ENCODE results near the gene ARIH1.
"Not testable (repeated sequence)": the region's sequence is repeated elsewhere in the genome, so short reads cannot be mapped to it uniquely, and the experiment has no call there.

Gene ARIH1

GRCh38 chr15:72545156-72545555 is 71.0 kb downstream of the ARIH1 start:
- DNase-seq = no peak

- DNase-seq = peak; percentile 20 to 32
Measured at GRCh38 chr15:72554471-72555425, 80.6 kb downstream of the ARIH1 start.

DNA sequence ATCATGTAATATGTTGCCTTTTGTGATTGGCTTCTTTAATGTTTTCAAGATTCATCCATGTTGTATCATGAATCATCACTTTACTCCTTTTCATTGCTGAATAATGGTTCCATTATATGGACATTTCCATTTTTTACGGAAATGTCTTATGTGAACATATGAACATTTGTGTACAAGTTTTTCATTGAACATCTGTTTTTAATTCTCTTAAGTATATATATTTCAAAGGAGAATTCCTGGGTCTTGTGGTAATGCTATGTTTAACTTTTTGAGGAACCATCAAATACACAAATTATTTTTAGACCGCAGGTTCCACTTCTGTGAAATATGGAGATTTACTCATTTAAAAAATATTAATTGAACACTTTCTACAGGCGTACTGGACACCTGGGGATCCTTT is 85.7 kb downstream of the ARIH1 start:
- no peak for DNase-seq

DNA sequence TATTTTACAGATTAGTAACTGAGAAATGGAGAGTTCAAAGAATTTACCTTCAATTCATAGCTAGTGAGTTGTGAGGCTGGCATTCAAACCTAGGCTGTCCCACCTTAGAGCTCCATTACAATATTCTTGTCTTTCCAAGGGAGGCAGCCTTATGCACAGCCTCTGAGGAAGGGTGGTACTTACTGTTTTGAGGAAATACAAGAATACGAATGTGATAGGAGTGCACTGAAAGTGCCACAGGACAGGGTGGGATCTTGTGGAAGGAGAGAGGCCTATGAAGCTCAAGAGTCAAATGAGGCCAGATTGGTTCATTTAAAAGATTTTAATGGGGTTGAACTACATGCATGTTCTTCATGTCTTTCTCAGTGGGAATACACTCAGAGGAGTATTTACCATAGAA is 86.3 kb downstream of the ARIH1 start:
- DNase-seq = no peak

GRCh38 chr15:72562386-72562785 is 88.3 kb downstream of the ARIH1 start:
- DNase-seq = no peak

DNA sequence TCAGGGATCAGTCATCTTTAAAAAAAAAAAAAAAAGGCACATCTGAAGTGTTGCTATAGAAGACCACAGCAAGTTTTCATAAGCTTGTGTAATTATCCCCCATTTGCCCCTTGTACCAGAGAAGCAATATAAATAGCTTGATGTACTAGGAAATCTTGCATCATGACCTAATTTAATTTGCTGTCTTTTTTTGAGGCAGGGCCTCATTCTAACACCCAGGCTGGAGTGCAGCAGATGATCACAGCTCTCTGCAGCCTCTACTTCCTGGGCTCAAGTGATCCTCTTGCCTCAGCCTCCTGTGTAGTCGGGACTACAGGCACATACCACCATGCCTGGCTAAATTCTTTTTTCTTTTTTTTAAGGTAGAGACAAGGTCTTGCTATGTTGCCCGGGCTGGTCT is 88.7 kb downstream of the ARIH1 start:
- no peak for DNase-seq

GRCh38 chr15:72564091-72564490 is 90.0 kb downstream of the ARIH1 start:
- DNase-seq = no peak

DNA sequence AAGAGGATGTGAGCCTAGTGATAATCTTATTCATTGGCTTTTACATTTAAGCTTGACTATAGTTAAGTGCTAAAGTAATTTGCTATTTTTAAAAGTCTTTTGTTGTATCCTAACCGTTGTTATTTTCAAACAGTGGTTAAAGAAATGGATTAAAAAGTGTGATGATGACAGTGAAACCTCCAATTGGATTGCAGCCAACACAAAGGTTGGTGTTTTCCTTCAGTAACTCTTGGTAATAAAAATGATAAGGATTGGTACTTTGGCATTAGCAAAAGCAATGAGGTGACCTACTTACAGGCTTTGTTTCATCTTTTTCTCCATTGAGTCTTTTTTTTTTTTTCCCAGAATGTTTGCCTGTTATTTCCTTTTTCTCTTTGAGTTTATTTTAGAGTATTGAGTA is 92.8 kb downstream of the ARIH1 start:
- DNase-seq = no peak

DNA sequence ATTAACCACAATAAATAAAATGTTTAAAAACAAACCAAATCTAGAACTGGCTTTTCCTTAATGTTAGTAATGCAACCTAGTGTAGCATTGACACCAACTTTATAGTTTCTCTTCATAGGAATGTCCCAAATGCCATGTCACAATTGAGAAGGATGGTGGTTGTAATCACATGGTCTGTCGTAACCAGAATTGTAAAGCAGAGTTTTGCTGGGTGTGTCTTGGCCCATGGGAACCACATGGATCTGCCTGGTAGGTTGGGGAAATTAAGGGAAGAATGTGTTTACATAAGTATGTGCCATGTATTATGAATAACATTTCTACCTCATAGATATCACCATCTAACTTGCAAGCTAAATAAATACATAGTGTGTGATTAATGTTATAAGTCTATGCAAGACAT is 95.9 kb downstream of the ARIH1 start:
- DNase-seq = no peak

GRCh38 chr15:72579814-72580213 is 105.7 kb downstream of the ARIH1 start:
- no peak for DNase-seq

DNA sequence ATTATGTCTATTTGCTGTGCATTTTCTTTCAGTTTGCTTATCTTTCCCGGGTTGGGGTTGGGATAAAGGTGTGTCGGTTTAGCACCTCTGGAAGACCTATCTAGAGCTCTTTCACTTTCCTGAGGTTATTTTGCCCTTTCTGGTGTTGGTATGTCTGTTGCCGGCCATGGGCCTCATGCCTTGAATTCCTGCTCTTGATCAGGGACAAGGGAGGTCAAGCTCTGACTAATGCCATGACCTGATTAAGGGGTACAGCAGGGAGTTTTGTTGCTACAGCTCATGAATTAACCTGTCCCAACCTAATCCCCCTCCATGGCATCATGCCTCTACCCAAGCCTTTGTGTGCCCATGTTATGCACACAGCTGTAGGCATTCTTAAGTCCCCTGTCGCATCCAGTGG is 109.9 kb downstream of the ARIH1 start:
- DNase-seq = no peak

- DNase-seq = no peak
Measured at GRCh38 chr15:72585025-72585424, 110.9 kb downstream of the ARIH1 start.

DNA sequence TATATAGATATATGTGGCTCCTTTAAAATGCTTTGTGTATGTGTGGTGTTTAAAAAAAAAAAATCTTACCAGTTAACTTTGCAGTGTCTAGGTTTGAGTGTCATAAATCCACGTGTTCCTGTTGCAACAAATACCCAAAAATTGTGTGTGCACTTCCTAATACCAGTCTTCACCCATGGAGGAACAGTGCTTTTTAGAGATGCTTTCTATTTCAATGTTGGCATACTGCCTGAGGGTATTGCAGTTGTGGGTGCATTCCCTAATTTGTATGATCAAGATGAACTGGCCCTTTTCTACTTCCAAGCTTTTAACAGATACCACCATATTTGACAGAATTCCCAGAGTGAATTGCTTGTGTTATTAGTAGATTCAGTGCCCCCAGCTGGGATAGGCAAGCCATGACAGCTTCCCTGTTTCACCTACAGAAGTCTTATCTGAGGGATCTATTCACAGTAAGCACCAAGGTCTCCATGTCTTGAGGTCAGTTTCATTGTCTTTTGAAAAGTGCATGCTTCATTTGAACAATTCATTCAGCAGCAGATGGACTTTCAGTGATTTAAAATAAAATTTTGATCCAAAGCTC is 111.4 kb downstream of the ARIH1 start:
- DNase-seq = no peak

GRCh38 chr15:72588096-72588495 is 114.0 kb downstream of the ARIH1 start:
- DNase-seq = no peak

DNA sequence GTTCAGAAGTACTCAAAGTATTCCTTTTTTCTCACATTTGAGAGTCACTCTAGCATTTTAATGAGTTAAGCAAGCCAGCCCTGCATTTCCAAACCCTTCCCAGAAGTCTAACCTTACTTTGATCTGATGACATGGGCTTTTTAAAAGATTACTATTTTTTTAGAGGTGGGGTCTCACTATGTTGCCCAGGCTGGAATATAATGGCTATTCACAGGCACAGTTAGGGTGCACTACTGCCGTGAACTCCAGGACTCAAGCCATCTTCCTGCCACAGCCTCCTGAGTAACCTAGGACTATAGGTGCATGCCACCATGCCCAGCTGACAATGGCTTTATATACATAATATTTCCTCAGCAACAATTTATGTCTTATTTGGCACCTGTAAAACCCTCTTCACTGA is 116.3 kb downstream of the ARIH1 start:
- DNase-seq = no peak

DNA sequence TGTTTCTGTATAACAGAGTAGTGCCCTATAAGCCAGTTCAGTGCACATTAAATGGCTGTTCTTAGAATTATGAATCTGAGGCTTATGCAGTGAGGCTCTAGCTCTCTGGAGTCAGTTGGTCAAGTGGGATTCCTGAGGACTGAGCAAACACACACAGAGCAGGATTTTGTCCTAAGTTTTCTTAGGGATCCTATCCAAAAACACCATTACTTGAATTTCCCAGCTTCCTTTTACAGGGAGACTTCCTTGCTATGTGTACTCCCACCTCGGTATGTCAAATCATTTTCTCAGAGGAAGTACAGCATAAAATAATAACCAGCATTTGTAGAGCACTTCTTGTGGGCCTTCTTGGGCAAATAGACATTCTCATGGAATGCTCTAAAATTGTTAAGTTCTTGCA is 117.2 kb downstream of the ARIH1 start:
- DNase-seq = no peak

DNA sequence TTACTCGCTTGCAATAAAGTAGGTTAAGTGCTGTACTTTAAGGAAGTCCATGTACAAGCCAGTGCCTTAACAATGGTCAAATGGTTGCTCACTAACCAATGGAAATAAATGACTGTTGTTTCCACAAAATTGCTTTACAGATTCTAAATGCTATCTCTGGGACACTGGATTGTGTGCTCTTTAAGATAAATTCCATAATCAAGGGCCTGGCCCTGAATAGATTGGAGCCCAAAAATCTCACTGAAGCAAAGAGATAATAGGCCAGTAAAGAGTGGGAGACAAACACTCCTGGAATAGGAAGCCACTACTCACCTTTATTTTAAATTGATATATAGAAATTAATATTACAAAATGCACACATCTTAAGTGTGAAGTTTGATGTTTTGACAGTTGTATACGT is 118.0 kb downstream of the ARIH1 start:
- no peak for DNase-seq

DNA sequence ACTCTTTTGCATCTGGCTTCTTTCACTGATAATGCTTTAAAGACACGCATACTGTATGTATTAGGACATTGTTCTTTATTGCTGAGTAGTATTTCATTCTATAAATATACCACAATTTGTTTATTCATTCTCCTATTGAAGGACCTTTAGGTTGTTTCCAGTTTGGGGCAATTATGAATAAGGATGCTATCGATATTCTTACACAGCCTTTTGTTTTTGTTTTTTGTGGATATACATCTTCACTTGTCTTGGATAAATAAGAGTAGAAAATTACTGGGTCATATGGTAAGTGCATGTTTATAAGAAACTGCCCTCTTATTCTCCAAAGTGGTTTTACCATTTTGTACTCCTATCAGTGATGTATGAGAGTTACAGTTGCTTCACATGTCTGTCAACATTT is 118.5 kb downstream of the ARIH1 start:
- DNase-seq = no peak

GRCh38 chr15:72593838-72594237 is 119.7 kb downstream of the ARIH1 start:
- no peak for DNase-seq

- DNase-seq = peak; percentile 4 to 10
Measured at GRCh38 chr15:72599855-72600464, 125.8 kb downstream of the ARIH1 start.

GRCh38 chr15:72604794-72605193 is 130.7 kb downstream of the ARIH1 start:
- no peak for DNase-seq

DNA sequence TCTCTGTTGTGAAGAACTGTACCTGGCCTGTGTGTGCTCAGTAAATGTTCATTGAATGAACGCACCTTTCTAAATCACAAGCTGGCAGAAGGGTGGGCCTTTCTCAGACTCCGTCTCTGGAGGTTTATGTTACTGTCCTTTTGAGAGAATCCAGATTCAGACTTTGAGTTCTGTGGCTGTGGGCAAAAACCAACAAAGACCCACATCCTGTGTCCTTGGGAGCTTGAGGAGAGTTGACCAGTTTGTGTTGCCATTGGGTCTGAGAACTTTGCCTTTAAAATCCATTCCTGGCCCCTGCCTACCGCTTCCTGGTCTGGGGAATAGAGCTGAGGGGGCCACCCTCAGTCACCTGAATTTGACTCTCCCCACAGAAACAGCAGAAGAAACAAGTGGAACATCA is 134.0 kb downstream of the ARIH1 start:
- DNase-seq = not testable (repeated sequence)

DNA sequence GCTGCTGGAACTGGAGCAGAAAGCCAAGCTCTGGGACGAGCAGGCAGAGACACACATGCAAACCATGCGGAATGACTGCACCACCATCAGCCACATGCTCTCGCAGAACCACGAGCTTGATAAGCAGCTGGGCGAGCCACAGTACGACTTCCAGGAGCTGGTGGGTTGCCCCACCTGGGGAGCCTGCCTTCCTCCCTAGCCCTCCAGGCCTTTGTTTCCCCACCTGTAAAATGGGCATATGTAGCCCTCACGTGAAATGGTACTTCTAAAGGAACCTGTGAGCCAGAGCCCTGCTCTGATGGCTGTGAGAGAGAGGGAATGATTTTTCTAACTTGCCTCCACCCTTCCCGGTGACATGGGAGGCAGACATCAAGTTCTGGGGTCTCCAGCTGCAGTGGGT is 135.7 kb downstream of the ARIH1 start:
- DNase-seq = no peak

DNA sequence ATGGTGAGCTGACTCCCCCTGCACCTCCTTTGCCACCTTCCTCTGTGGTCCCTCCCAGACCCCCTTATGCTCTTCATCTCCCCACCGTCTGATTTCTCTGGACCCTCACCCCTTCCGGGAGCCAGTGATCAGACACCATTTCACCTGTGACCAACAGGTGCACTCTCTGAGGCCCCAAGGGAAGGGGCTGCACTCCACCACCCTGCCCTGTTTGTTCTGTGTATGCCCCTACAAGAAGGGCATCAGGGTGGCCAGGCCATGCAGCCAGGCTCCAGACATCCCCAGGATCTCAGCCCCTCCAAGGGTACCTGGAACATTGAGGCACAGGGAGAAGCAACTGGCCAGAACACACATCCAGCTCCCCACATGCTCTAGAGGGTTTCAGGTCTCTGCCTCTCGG is 138.2 kb downstream of the ARIH1 start:
- DNase-seq = not testable (repeated sequence)
